Measurements from ENCODE around the gene BPIFA3.

The BPIFA3 gene

GRCh38 chr20:33211817-33212424, 5.2 kb upstream of the BPIFA3 start:
- DNase-seq (ENCODE audit: low read depth in 2 of 2, low spot score in 1 of 2): no peak

GRCh38 chr20:33224399-33224798, 7.2 kb downstream of the BPIFA3 start:
- DNase-seq (ENCODE audit: low read depth in 2 of 2, low spot score in 1 of 2): no peak

- DNase-seq (ENCODE audit: low read depth in 2 of 2, low spot score in 1 of 2): no peak
These were observed 12.7 kb downstream of the BPIFA3 start for GRCh38 chr20:33229843-33230242.

- no peak for DNase-seq (ENCODE audit: low read depth in 2 of 2, low spot score in 1 of 2)
These were observed 14.1 kb downstream of the BPIFA3 start for GRCh38 chr20:33231237-33231636.

GRCh38 chr20:33232486-33233072, 15.4 kb downstream of the BPIFA3 start:
- no peak for DNase-seq (ENCODE audit: low read depth in 2 of 2, low spot score in 1 of 2)

- DNase-seq (ENCODE audit: low read depth in 2 of 2, low spot score in 1 of 2): no peak
These were observed 16.1 kb downstream of the BPIFA3 start for GRCh38 chr20:33233129-33233774.

GRCh38 chr20:33234050-33234449, 16.9 kb downstream of the BPIFA3 start:
- no peak for DNase-seq (ENCODE audit: low read depth in 2 of 2, low spot score in 1 of 2)

GRCh38 chr20:33235696-33236095, 18.5 kb downstream of the BPIFA3 start, which contains the start of gene BPIFA1:
TSS of gene BPIFA1 (plus strand) at chr20:33235996. CDS start at chr20:33237712, 1,716 bp downstream.
- DNase-seq (ENCODE audit: low read depth in 2 of 2, low spot score in 1 of 2): no peak

GRCh38 chr20:33236351-33236750, 19.2 kb downstream of the BPIFA3 start:
- no peak for DNase-seq (ENCODE audit: low read depth in 2 of 2, low spot score in 1 of 2)

- DNase-seq (ENCODE audit: low read depth in 2 of 2, low spot score in 1 of 2): no peak
These were observed 20.8 kb downstream of the BPIFA3 start for GRCh38 chr20:33237989-33238388.

GRCh38 chr20:33239418-33239817, 22.3 kb downstream of the BPIFA3 start:
- DNase-seq (ENCODE audit: low read depth in 2 of 2, low spot score in 1 of 2): no peak

- no peak for DNase-seq (ENCODE audit: low read depth in 2 of 2, low spot score in 1 of 2)
These were observed 23.0 kb downstream of the BPIFA3 start for GRCh38 chr20:33239979-33240736.

- no peak for DNase-seq (ENCODE audit: low read depth in 2 of 2, low spot score in 1 of 2)
These were observed 23.8 kb downstream of the BPIFA3 start for GRCh38 chr20:33240923-33241322.

GRCh38 chr20:33242319-33243100, 25.4 kb downstream of the BPIFA3 start:
- no peak for DNase-seq (ENCODE audit: low read depth in 2 of 2, low spot score in 1 of 2)

GRCh38 chr20:33246077-33246476, 28.9 kb downstream of the BPIFA3 start:
- DNase-seq (ENCODE audit: low read depth in 2 of 2, low spot score in 1 of 2): no peak

- DNase-seq (ENCODE audit: low read depth in 2 of 2, low spot score in 1 of 2): no peak
These were observed 32.3 kb downstream of the BPIFA3 start for GRCh38 chr20:33249456-33249855.

GRCh38 chr20:33250666-33251065, 33.5 kb downstream of the BPIFA3 start:
- no peak for DNase-seq (ENCODE audit: low read depth in 2 of 2, low spot score in 1 of 2)

- no peak for DNase-seq (ENCODE audit: low read depth in 2 of 2, low spot score in 1 of 2)
These were observed 34.3 kb downstream of the BPIFA3 start for GRCh38 chr20:33251496-33251895.

GRCh38 chr20:33252460-33252859, 35.3 kb downstream of the BPIFA3 start:
- no peak for DNase-seq (ENCODE audit: low read depth in 2 of 2, low spot score in 1 of 2)

GRCh38 chr20:33255005-33255404, 37.9 kb downstream of the BPIFA3 start:
- DNase-seq (ENCODE audit: low read depth in 2 of 2, low spot score in 1 of 2): no peak

GRCh38 chr20:33257237-33257636, 40.1 kb downstream of the BPIFA3 start:
- no peak for DNase-seq (ENCODE audit: low read depth in 2 of 2, low spot score in 1 of 2)
